HepG2 (cell line): ENCODE results near the gene RAB23. TPM values are rescaled to one million over a fixed set of nuclear protein-coding genes. Genes with fewer than 3 reads are reported as not detected.

ENCODE experiments used
- ATAC-seq: fragments of 200-7000 bp; cut with Tn5 transposase; 3 replicates; pipeline ENCODE4 v1.9.1; 2020; ENCODE audit warnings: mild to moderate bottlenecking, moderate library complexity
- BruUV-seq: library from RNA; stranded (reverse); fragments of 400-500 nt; replicated peaks from 2 replicates; lab custom pipeline; 2021; lab: Mats Ljungman, UMichigan
- CTCF ChIA-PET: fragments of 300-600 bp; formaldehyde crosslinking; extraction: SDS; loops from one replicate; lab custom pipeline; 2021; ENCODE audit warnings: low total read pairs, inconsistent platforms, low intra/inter-chr PET ratio; lab: Yijun Ruan, JAX
- POLR2A ChIA-PET: fragments of 350-600 bp; sonication (Branson Sonifier 250); formaldehyde crosslinking; loops from one replicate; lab custom pipeline; 2020; ENCODE audit warnings: antibody characterized with exemption, inconsistent platforms; lab: Yijun Ruan, JAX
- DNase-seq: peaks from one replicate; pipeline ENCODE4 v3.0.0-alpha.2; 2015; ENCODE audit warnings: low spot score
- FAIRE-seq: peaks from 3 replicates; lab custom pipeline; 2011; peaks lifted over from hg19 to GRCh38; lab: Jason Lieb, UNC
- H2AFZ ChIP-seq: one replicate; pipeline ENCODE4 v1.6.1; 2011; ENCODE audit warnings: low read length, inconsistent platforms
- H3K27ac ChIP-seq: fragments of 300-600 bp; 3 replicates; pipeline ENCODE4 v1.8.0; 2011; ENCODE audit warnings: mixed run types, mild to moderate bottlenecking, mixed read lengths, low read length, inconsistent platforms; ENCODE audit not compliant: insufficient read depth; ENCODE audit errors: extremely low read length
- H3K27me3 ChIP-seq, 2 experiments: fragments of 200-600 bp in 1 of 2; 2 replicates in 1 of 2; 3 replicates in 1 of 2; pipeline versions ENCODE4 v1.6.0 to v1.8.0; 2011; ENCODE audit warnings: low read length in 2 of 2, mild to moderate bottlenecking in 2 of 2, moderate library complexity in 2 of 2, inconsistent platforms in 1 of 2; ENCODE audit not compliant: insufficient read depth in 2 of 2, control insufficient read depth in 1 of 2
- H3K36me3 ChIP-seq, 2 experiments: fragments of 200-600 bp in 1 of 2; replicated peaks in 1 of 2; 2 replicates in 1 of 2; 3 replicates in 1 of 2; pipeline versions ENCODE4 v1.5.1 to v1.8.0; 2011; ENCODE audit warnings: low read length in 2 of 2, inconsistent platforms in 1 of 2; ENCODE audit not compliant: insufficient read depth in 2 of 2, control insufficient read depth in 1 of 2
- H3K4me1 ChIP-seq: 2 replicates; pipeline ENCODE4 v1.5.1; 2012; ENCODE audit warnings: low read length, inconsistent platforms; ENCODE audit not compliant: insufficient read depth
- H3K4me2 ChIP-seq: 2 replicates; pipeline ENCODE4 v1.6.0; 2011; ENCODE audit warnings: low read depth, low read length, inconsistent platforms
- H3K4me3 ChIP-seq, 3 experiments: fragments of 200-600 bp in 1 of 3; sonication (generic), shearing (Covaris generic) in 1 of 3; replicated peaks in 1 of 3; 2 replicates each; pipeline ENCODE4 v1.5.1; 2011 to 2016; ENCODE audit warnings: low read length in 3 of 3, inconsistent platforms in 2 of 3, low read depth in 2 of 3, mild to moderate bottlenecking in 2 of 3, control low read depth in 1 of 3, mixed read lengths in 1 of 3; ENCODE audit not compliant: insufficient read depth in 1 of 3
- H3K79me2 ChIP-seq: one replicate; pipeline ENCODE4 v1.6.1; 2011; ENCODE audit warnings: low read length, inconsistent platforms; ENCODE audit not compliant: insufficient read depth
- H3K9ac ChIP-seq: 2 replicates; pipeline ENCODE4 v1.6.0; 2011; ENCODE audit warnings: mild to moderate bottlenecking, low read depth, low read length, inconsistent platforms; ENCODE audit not compliant: insufficient read depth
- H3K9me3 ChIP-seq: 2 replicates; pipeline ENCODE4 v1.5.1; 2012; ENCODE audit warnings: mild to moderate bottlenecking, low read length
- H4K20me1 ChIP-seq: 2 replicates; pipeline ENCODE4 v1.6.0; 2011; ENCODE audit warnings: inconsistent platforms, mild to moderate bottlenecking, low read length, moderate library complexity; ENCODE audit not compliant: insufficient read depth
- ARNT ChIP-seq: fragments of 450-650 bp; IDR thresholded peaks from 2 replicates; pipeline ENCODE4 v1.6.1; 2017
- HES4 ChIP-seq: sonication (generic); formaldehyde crosslinking; IDR thresholded peaks from 2 replicates; pipeline ENCODE4 v1.9.0; 2021; ENCODE audit warnings: mild to moderate bottlenecking, missing genetic modification reagents, borderline replicate concordance
- KAT2B ChIP-seq: fragments of 150-350 bp; IDR thresholded peaks from 2 replicates; pipeline ENCODE4 v1.6.1; 2014; ENCODE audit warnings: low read depth, low read length, borderline replicate concordance
- MTF1 ChIP-seq: sonication (generic); formaldehyde crosslinking; IDR thresholded peaks from 2 replicates; pipeline ENCODE4 v1.5.0; 2020; ENCODE audit warnings: missing genetic modification reagents
- NFIB ChIP-seq: sonication (generic); formaldehyde crosslinking; IDR thresholded peaks from 2 replicates; pipeline ENCODE4 v1.9.0; 2021; ENCODE audit warnings: missing genetic modification reagents, mild to moderate bottlenecking, borderline replicate concordance
- NR2F6 ChIP-seq, 2 experiments: IDR thresholded peaks; 2 replicates each; pipeline ENCODE4 v1.6.1; 2016; ENCODE audit warnings: antibody characterized with exemption in 1 of 2, mild to moderate bottlenecking in 1 of 2
- SRSF4 ChIP-seq: fragments of 200-400 bp; formaldehyde crosslinking; IDR thresholded peaks from one replicate; pipeline ENCODE4 v1.6.1; 2018; ENCODE audit warnings: mild to moderate bottlenecking, low read depth, low read length, moderate library complexity; ENCODE audit not compliant: poor library complexity, severe bottlenecking
- TBL1XR1 ChIP-seq: fragments of 150-350 bp; IDR thresholded peaks from 2 replicates; pipeline ENCODE4 v1.6.1; 2014; ENCODE audit warnings: borderline replicate concordance, low read length; ENCODE audit not compliant: partially characterized antibody
- TP53 ChIP-seq: sonication (generic); formaldehyde crosslinking; conservative IDR thresholded peaks from 2 replicates; pipeline ENCODE4 v1.4.0; 2020; ENCODE audit warnings: missing genetic modification reagents
- ZFP82 ChIP-seq: sonication (generic); formaldehyde crosslinking; IDR thresholded peaks from 2 replicates; pipeline ENCODE4 v1.5.1; 2020; ENCODE audit warnings: mild to moderate bottlenecking, missing genetic modification reagents, borderline replicate concordance
- ZNF10 ChIP-seq: sonication (generic); formaldehyde crosslinking; IDR thresholded peaks from 2 replicates; pipeline ENCODE4 v1.4.0; 2020; ENCODE audit warnings: mild to moderate bottlenecking, low read depth, missing genetic modification reagents, borderline replicate concordance
- ZNF207 ChIP-seq: fragments of 450-650 bp; IDR thresholded peaks from 2 replicates; pipeline ENCODE4 v1.6.1; 2016; ENCODE audit warnings: antibody characterized with exemption, borderline replicate concordance
- ZNF253 ChIP-seq: sonication (generic); formaldehyde crosslinking; IDR thresholded peaks from 2 replicates; pipeline ENCODE4 v1.8.0; 2022; ENCODE audit warnings: mild to moderate bottlenecking, missing genetic modification reagents, borderline replicate concordance
- ZNF292 ChIP-seq: sonication (generic); formaldehyde crosslinking; IDR thresholded peaks from 2 replicates; pipeline ENCODE4 v1.8.1; 2022; ENCODE audit warnings: mild to moderate bottlenecking, low read depth, missing genetic modification reagents, borderline replicate concordance
- ZNF331 ChIP-seq: sonication (generic); formaldehyde crosslinking; IDR thresholded peaks from 2 replicates; pipeline ENCODE4 v1.4.0; 2020; ENCODE audit warnings: missing genetic modification reagents
- ZNF773 ChIP-seq: sonication (generic); formaldehyde crosslinking; IDR thresholded peaks from 2 replicates; pipeline ENCODE4 v1.4.0; 2020; ENCODE audit warnings: missing genetic modification reagents, borderline replicate concordance
- ZNF782 ChIP-seq: sonication (generic); formaldehyde crosslinking; IDR thresholded peaks from 2 replicates; pipeline ENCODE4 v1.4.0; 2020; ENCODE audit warnings: missing genetic modification reagents, mild to moderate bottlenecking, borderline replicate concordance
- WGBS: methylation state at CpG from one replicate; pipeline ENCODE4 v1.1.6; 2017; ENCODE audit warnings: low lambda C conversion rate; 5-methylcytosine and 5-hydroxymethylcytosine counted together
- in situ Hi-C: cut with HindIII; loops from 2 replicates; pipeline ENCODE4 v1.10.0; 2017; ENCODE audit warnings: low pct_unique_long_range_greater_than_20kb; ENCODE audit not compliant: extremely low pct_ligation_motif_present
- intact Hi-C: fragments of 100-400 bp; cut with micrococcal nuclease; formaldehyde crosslinking; loops from one replicate; pipeline ENCODE4 v1.10.0; 2022; ENCODE audit not compliant: unreplicated experiment
- polyA plus RNA-seq, 8 experiments: library from polyadenylated mRNA; depleted of rRNA in 3 of 8; stranded (reverse) in 7 of 8; unstranded in 1 of 8; fragments of >200 nt; fragmentation: Illumina TruSeq in 4 of 8; extraction: Trizol in 4 of 8; gene quantifications; 2 replicates each; pipeline versions ENCODE4 v1.2.1 to v1.2.3, GENCODE V29; 2011 to 2016; ENCODE audit warnings: low read depth in 4 of 8, missing spikeins in 1 of 8, mixed read lengths in 1 of 8; ENCODE audit not compliant: insufficient read depth in 1 of 8
- total RNA-seq, 5 experiments: library from RNA; depleted of rRNA; stranded (reverse); fragments of >200 nt; fragmentation: Illumina TruSeq; extraction: Trizol; gene quantifications; 2 replicates each; pipeline ENCODE4 v1.2.3, GENCODE V29; 2016; ENCODE audit warnings: low read depth in 1 of 5
- TF ChIP-seq, protein P1 (sequence below): sonication (generic); formaldehyde crosslinking; IDR thresholded peaks from 2 replicates; pipeline ENCODE4 v1.4.0; 2020; ENCODE audit warnings: mild to moderate bottlenecking, missing genetic modification reagents

The RAB23 gene
- total and polyA plus RNA-seq, 2 of the 13 experiments (the other 11 are each of a cell fraction or from before 2014, with no cell fraction given) = 5.5 to 16.4 TPM

DNA sequence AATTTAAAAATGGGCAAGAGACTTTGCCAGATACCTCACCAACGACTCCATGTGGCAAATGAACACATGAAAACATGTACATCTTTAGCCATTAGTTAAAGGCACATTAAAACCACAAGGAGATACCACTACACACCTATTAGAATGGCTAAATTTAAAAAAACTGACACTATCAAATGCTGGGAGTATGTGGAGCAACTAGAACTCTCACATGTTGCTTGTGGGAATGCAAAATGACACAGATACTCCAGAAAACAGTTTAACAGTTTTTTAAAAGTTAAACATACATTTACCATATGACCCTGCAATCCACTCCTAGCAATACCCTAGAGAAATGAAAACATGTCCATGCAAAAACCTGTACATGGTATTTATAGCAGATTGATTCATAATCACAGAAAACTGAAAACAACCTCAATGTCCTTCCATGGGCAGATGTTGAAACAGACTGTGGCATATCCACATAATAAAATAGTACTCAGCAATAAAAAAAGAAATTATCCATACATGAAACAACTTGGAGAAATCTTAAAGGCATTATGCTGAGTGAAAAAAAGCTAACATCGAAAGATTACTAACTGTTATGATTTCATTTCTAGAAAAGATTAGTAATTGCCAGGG is 1.9 kb downstream of the RAB23 start:
- no peak overlapping the region; a peak in 1 of 6 replicates for H3K4me3 ChIP-seq
- TF ChIP-seq TBL1XR1 = no peak
- TF ChIP-seq HES4 = no peak
- no peak for TF ChIP-seq ZFP82
- TF ChIP-seq ZNF253 (CRISPR knock-in tag) = no peak
- no peak for TF ChIP-seq NR2F6 (IDR thresholded peaks at IDR 0.05)
- no peak for TF ChIP-seq NR2F6 (CRISPR knock-in tag; IDR thresholded peaks at IDR 0.05)
- no peak for TF ChIP-seq ZNF10 (CRISPR knock-in tag)
- TF ChIP-seq ZNF292 (CRISPR knock-in tag) = no peak
- no peak for TF ChIP-seq NFIB (CRISPR knock-in tag)
- no peak for TF ChIP-seq ZNF331 (CRISPR knock-in tag)
- TF ChIP-seq ARNT = no peak
- TF ChIP-seq TP53 (CRISPR knock-in tag) = no peak
- TF ChIP-seq SRSF4 = no peak
- no peak for TF ChIP-seq ZNF782 (CRISPR knock-in tag)
- no peak for TF ChIP-seq MTF1 (CRISPR knock-in tag)
- no peak for TF ChIP-seq ZNF773 (CRISPR knock-in tag)
- no peak for TF ChIP-seq KAT2B
- TF ChIP-seq ZNF207 = no peak
- TF ChIP-seq, protein P1, sequence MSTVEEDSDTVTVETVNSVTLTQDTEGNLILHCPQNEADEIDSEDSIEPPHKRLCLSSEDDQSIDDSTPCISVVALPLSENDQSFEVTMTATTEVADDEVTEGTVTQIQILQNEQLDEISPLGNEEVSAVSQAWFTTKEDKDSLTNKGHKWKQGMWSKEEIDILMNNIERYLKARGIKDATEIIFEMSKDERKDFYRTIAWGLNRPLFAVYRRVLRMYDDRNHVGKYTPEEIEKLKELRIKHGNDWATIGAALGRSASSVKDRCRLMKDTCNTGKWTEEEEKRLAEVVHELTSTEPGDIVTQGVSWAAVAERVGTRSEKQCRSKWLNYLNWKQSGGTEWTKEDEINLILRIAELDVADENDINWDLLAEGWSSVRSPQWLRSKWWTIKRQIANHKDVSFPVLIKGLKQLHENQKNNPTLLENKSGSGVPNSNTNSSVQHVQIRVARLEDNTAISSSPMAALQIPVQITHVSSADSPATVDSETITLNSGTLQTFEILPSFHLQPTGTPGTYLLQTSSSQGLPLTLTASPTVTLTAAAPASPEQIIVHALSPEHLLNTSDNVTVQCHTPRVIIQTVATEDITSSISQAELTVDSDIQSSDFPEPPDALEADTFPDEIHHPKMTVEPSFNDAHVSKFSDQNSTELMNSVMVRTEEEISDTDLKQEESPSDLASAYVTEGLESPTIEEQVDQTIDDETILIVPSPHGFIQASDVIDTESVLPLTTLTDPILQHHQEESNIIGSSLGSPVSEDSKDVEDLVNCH = no peak
- TF ChIP-seq, all 625 proteins: peak for 0
- no peaks in the 10 kb centered on the region; a peak in 1 of 5 replicates for H3K27me3 ChIP-seq
- no peak overlapping the region for H2AFZ ChIP-seq
- H3K36me3 ChIP-seq = no peaks in the 10 kb centered on the region
- in situ Hi-C loops = no loop called here
- intact Hi-C loops = loop anchor here (5.0 kb wide), 2 partner anchors 48 to 123 kb away; partner anchors contain the start of gene BAG2
- no peaks in the 10 kb centered on the region for H4K20me1 ChIP-seq
- no peaks in the 10 kb centered on the region for H3K9me3 ChIP-seq
- no peak overlapping the region for H3K9ac ChIP-seq
- H3K79me2 ChIP-seq = peaks cover 62% of the 10 kb centered on the region
- ChIA-PET CTCF (no interaction called here), POLR2A (no interaction called here)
- no TSS peak for BruUV-seq
- H3K27ac ChIP-seq = no peak overlapping the region
- no peak for FAIRE-seq
- WGBS = 88% methylated on average over 2 of the region's 2 CpGs
- DNase-seq = no peak
- peak overlapping the region; percentile 92 for H3K4me2 ChIP-seq
- peaks cover 31% of the 10 kb centered on the region for H3K4me1 ChIP-seq
- no peak for ATAC-seq
